C4-2B (cell line): ENCODE results near the gene PRR16.

Experiments
- CTCF ChIP-seq: fragments of 450-650 bp; conservative IDR thresholded peaks from 2 replicates; pipeline ENCODE4 v1.5.1; 2017; ENCODE audit warnings: mild to moderate bottlenecking
- ZFX ChIP-seq: fragments of 450-650 bp; IDR thresholded peaks from 2 replicates; pipeline ENCODE4 v1.6.1; 2017

GRCh38 chr5:120446068-120446492, 18.0 kb upstream of the PRR16 start:
- no peak for TF ChIP-seq CTCF
- TF ChIP-seq ZFX, result no peak
